ENCODE measurements around the gene SLC2A13. TPM values are rescaled to one million over a fixed set of nuclear protein-coding genes. Genes with fewer than 3 reads are reported as not detected.

Gene SLC2A13
- total and polyA plus RNA-seq, 10 donors = 1.1 to 17.1 (median 7.6) TPM

GRCh38 chr12:39920222-39920621, 185.7 kb downstream of the SLC2A13 start:
- no peaks in the 10 kb centered on the region for H3K4me1 ChIP-seq
- H3K4me3 ChIP-seq = no peak overlapping the region
- TF ChIP-seq POLR2A (IDR thresholded peaks at IDR 0.05) (no peak), POLR2AphosphoS5 (IDR thresholded peaks at IDR 0.05) (no peak), CTCF (IDR thresholded peaks at IDR 0.05 in 8 of 11, conservative IDR thresholded peaks at IDR 0.05 in 3 of 11) (no peak)
- no peaks in the 10 kb centered on the region for H3K36me3 ChIP-seq
- no peaks in the 10 kb centered on the region for H3K9me3 ChIP-seq
- DNase-seq = no peak
- WGBS, 5 donors = 84 to 97% (median 95%) methylated on average over 4 of the region's 4 CpGs
- no peaks in the 10 kb centered on the region for H3K27me3 ChIP-seq (replicated peaks in 1 of 7)
- intact Hi-C loops (cut with DNase I; ENCODE audit: low total_unique reads) = no loop called here
- H3K27ac ChIP-seq = no peak overlapping the region

GRCh38 chr12:39919790-39920189, 186.1 kb downstream of the SLC2A13 start:
- 95 to 100% (median 98%) methylated on average over 1 of the region's 1 CpG for WGBS, 5 donors
- no peak overlapping the region for H3K4me3 ChIP-seq
- H3K27ac ChIP-seq = no peak overlapping the region
- intact Hi-C loops (cut with DNase I; ENCODE audit: low total_unique reads) = no loop called here
- DNase-seq = no peak
- H3K9me3 ChIP-seq = no peaks in the 10 kb centered on the region
- H3K4me1 ChIP-seq = no peaks in the 10 kb centered on the region
- no peak for TF ChIP-seq POLR2A (IDR thresholded peaks at IDR 0.05)
- no peak for TF ChIP-seq POLR2AphosphoS5 (IDR thresholded peaks at IDR 0.05)
- no peak for TF ChIP-seq CTCF (IDR thresholded peaks at IDR 0.05 in 8 of 11, conservative IDR thresholded peaks at IDR 0.05 in 3 of 11)
- H3K27me3 ChIP-seq (replicated peaks in 1 of 7) = no peaks in the 10 kb centered on the region
- no peaks in the 10 kb centered on the region for H3K36me3 ChIP-seq

GRCh38 chr12:39915249-39915648, 190.6 kb downstream of the SLC2A13 start:
- intact Hi-C loops (cut with DNase I; ENCODE audit: low total_unique reads) = no loop called here
- H3K27ac ChIP-seq = no peak overlapping the region
- H3K9me3 ChIP-seq = no peaks in the 10 kb centered on the region
- no peak for DNase-seq
- H3K4me3 ChIP-seq = no peak overlapping the region
- no peaks in the 10 kb centered on the region for H3K27me3 ChIP-seq (replicated peaks in 1 of 7)
- H3K4me1 ChIP-seq = no peaks in the 10 kb centered on the region
- WGBS, 5 donors = 81 to 86% (median 83%) methylated on average over 3 of the region's 3 CpGs
- TF ChIP-seq CTCF (IDR thresholded peaks at IDR 0.05 in 8 of 11, conservative IDR thresholded peaks at IDR 0.05 in 3 of 11) = no peak
- no peak for TF ChIP-seq POLR2AphosphoS5 (IDR thresholded peaks at IDR 0.05)
- TF ChIP-seq POLR2A (IDR thresholded peaks at IDR 0.05) = no peak
- no peaks in the 10 kb centered on the region for H3K36me3 ChIP-seq

- Histone ChIP-seq H3K4me1 (no peaks in the 10 kb centered on the region), H3K9me3 (no peaks in the 10 kb centered on the region), H3K36me3 (no peaks in the 10 kb centered on the region), H3K27ac (no peak overlapping the region), H3K27me3 (replicated peaks in 1 of 7) (no peaks in the 10 kb centered on the region), H3K4me3 (no peak overlapping the region)
- intact Hi-C loops (cut with DNase I; ENCODE audit: low total_unique reads) = no loop called here
- 79 to 95% (median 87%) methylated on average over 7 of the region's 7 CpGs for WGBS, 5 donors
- DNase-seq = no peak
- TF ChIP-seq POLR2AphosphoS5 (IDR thresholded peaks at IDR 0.05) (no peak), CTCF (IDR thresholded peaks at IDR 0.05 in 8 of 11, conservative IDR thresholded peaks at IDR 0.05 in 3 of 11) (no peak), POLR2A (IDR thresholded peaks at IDR 0.05) (no peak)
Measured at GRCh38 chr12:39912211-39912980, 193.5 kb downstream of the SLC2A13 start.
